Measurements from ENCODE around the gene GMPR2.

DNA sequence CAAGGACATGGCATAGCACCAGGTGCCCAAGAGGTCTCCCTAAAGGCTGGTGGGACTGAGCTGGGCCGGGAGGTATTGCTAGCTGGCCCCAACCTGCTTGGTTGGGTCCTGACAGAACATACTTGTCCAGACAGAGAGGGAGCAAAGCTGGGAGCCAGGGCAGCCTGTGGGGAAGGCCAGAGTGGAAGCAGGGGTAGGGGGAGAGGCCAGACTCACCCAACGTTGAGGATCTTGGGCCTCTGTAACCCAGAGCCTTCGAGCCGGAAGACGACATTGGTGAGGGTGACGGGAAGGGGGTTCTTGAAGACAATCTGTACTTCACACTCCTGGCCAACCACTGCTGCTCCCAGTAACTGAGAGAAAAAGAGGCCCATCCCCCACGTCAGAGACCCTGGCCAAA, 21.2 kb downstream of the GMPR2 start:
- TF ChIP-seq, protein P1, sequence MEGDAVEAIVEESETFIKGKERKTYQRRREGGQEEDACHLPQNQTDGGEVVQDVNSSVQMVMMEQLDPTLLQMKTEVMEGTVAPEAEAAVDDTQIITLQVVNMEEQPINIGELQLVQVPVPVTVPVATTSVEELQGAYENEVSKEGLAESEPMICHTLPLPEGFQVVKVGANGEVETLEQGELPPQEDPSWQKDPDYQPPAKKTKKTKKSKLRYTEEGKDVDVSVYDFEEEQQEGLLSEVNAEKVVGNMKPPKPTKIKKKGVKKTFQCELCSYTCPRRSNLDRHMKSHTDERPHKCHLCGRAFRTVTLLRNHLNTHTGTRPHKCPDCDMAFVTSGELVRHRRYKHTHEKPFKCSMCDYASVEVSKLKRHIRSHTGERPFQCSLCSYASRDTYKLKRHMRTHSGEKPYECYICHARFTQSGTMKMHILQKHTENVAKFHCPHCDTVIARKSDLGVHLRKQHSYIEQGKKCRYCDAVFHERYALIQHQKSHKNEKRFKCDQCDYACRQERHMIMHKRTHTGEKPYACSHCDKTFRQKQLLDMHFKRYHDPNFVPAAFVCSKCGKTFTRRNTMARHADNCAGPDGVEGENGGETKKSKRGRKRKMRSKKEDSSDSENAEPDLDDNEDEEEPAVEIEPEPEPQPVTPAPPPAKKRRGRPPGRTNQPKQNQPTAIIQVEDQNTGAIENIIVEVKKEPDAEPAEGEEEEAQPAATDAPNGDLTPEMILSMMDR (IDR thresholded peaks at IDR 0.05; ENCODE audit: poor library complexity): no peak
- TF ChIP-seq EZH2 (IDR thresholded peaks at IDR 0.05; ENCODE audit: borderline replicate concordance) (no peak), EZH2phosphoT487 (IDR thresholded peaks at IDR 0.05; ENCODE audit: low read depth, severe bottlenecking, unreplicated experiment) (no peak)

Data from hepatocyte (in vitro differentiated cells).